NT2/D1 (cell line): ENCODE measurements around the gene FAXDC2.
"Not testable (repeated sequence)": the region's sequence is repeated elsewhere in the genome, so short reads cannot be mapped to it uniquely, and the experiment has no call there.

ENCODE experiments used
- DNase-seq: peaks from one replicate; pipeline ENCODE4 v3.0.0-alpha.2; 2011; ENCODE audit warnings: low read depth, low spot score
- H3K27me3 ChIP-seq: 2 replicates; pipeline ENCODE4 v1.6.0; 2011; ENCODE audit warnings: mild to moderate bottlenecking; ENCODE audit not compliant: insufficient read length, insufficient read depth
- H3K36me3 ChIP-seq: 2 replicates; pipeline ENCODE4 v1.6.1; 2011; ENCODE audit warnings: mild to moderate bottlenecking, low read length, mixed read lengths; ENCODE audit not compliant: insufficient read depth, insufficient read length
- H3K4me1 ChIP-seq: 2 replicates; pipeline ENCODE4 v1.5.1; 2011; ENCODE audit not compliant: insufficient read depth, insufficient read length
- H3K4me3 ChIP-seq: 2 replicates; pipeline ENCODE4 v1.5.1; 2011; ENCODE audit warnings: low read depth; ENCODE audit not compliant: insufficient read length
- H3K9ac ChIP-seq: 2 replicates; pipeline ENCODE4 v1.6.0; 2011; ENCODE audit warnings: low read depth; ENCODE audit not compliant: insufficient read length
- H3K9me3 ChIP-seq: 2 replicates; pipeline ENCODE4 v1.5.1; 2011; ENCODE audit warnings: mild to moderate bottlenecking, low read length; ENCODE audit not compliant: insufficient read depth
- SUZ12 ChIP-seq: IDR thresholded peaks from 2 replicates; pipeline ENCODE4 v1.6.1; 2011; ENCODE audit not compliant: insufficient read length, insufficient read depth; ENCODE audit errors: extremely low read depth
- YY1 ChIP-seq: IDR thresholded peaks from 2 replicates; pipeline ENCODE4 v1.6.1; 2011; ENCODE audit not compliant: insufficient read length, insufficient read depth
- ZNF274 ChIP-seq: IDR thresholded peaks from 2 replicates; pipeline ENCODE4 v1.6.1; 2011; ENCODE audit warnings: mild to moderate bottlenecking, low read depth, low read length

Gene FAXDC2

GRCh38 chr5:154829181-154829588 is 21.2 kb downstream of the FAXDC2 start:
- no peaks in the 10 kb centered on the region for H3K4me1 ChIP-seq
- peaks cover 24% of the 10 kb centered on the region for H3K36me3 ChIP-seq

GRCh38 chr5:154824070-154824469 is 26.3 kb downstream of the FAXDC2 start:
- no peaks in the 10 kb centered on the region for H3K27me3 ChIP-seq
- TF ChIP-seq ZNF274 (no peak), YY1 (no peak), SUZ12 (no peak)
- H3K9me3 ChIP-seq: no peaks in the 10 kb centered on the region
- no peak for DNase-seq
- H3K4me1 ChIP-seq: no peaks in the 10 kb centered on the region
- H3K36me3 ChIP-seq: peaks cover 35% of the 10 kb centered on the region
- no peak overlapping the region for H3K4me3 ChIP-seq
- H3K9ac ChIP-seq: no peak overlapping the region

More at GRCh38 chr5:154829181-154829588, 21.2 kb downstream of the FAXDC2 start:
- DNase-seq: no peak
- TF ChIP-seq SUZ12 (no peak), ZNF274 (no peak), YY1 (no peak)
- H3K27me3 ChIP-seq: no peaks in the 10 kb centered on the region
- H3K9me3 ChIP-seq: no peaks in the 10 kb centered on the region
- H3K4me3 ChIP-seq: no peak overlapping the region
- H3K9ac ChIP-seq: no peak overlapping the region

GRCh38 chr5:154823605-154824004 is 26.8 kb downstream of the FAXDC2 start:
- no peak for DNase-seq
- H3K4me1 ChIP-seq: no peaks in the 10 kb centered on the region

GRCh38 chr5:154822896-154823295 is 27.5 kb downstream of the FAXDC2 start:
- peaks cover 40% of the 10 kb centered on the region for H3K36me3 ChIP-seq
- H3K9me3 ChIP-seq, H3K9ac ChIP-seq, H3K4me3 ChIP-seq, DNase-seq, H3K27me3 ChIP-seq, H3K4me1 ChIP-seq: not testable (repeated sequence)

More at GRCh38 chr5:154823605-154824004, 26.8 kb downstream of the FAXDC2 start:
- Histone ChIP-seq H3K9ac (no peak overlapping the region), H3K9me3 (no peaks in the 10 kb centered on the region), H3K4me3 (no peak overlapping the region), H3K36me3 (peaks cover 38% of the 10 kb centered on the region), H3K27me3 (no peaks in the 10 kb centered on the region)
- TF ChIP-seq ZNF274 (no peak), SUZ12 (no peak), YY1 (no peak)

- peaks cover 65% of the 10 kb centered on the region for H3K36me3 ChIP-seq
- no peaks in the 10 kb centered on the region for H3K27me3 ChIP-seq
- peaks cover 3% of the 10 kb centered on the region for H3K4me1 ChIP-seq
- TF ChIP-seq ZNF274 (no peak), YY1 (no peak), SUZ12 (no peak)
- no peak overlapping the region for H3K4me3 ChIP-seq
- H3K9me3 ChIP-seq: no peaks in the 10 kb centered on the region
- no peak overlapping the region for H3K9ac ChIP-seq
- no peak for DNase-seq
These were observed 30.0 kb downstream of the FAXDC2 start for GRCh38 chr5:154820383-154820782.

- TF ChIP-seq SUZ12 (no peak), YY1 (no peak), ZNF274 (no peak)
- Histone ChIP-seq H3K27me3 (no peaks in the 10 kb centered on the region), H3K9me3 (no peaks in the 10 kb centered on the region), H3K9ac (no peak overlapping the region), H3K4me1 (peaks cover 3% of the 10 kb centered on the region), H3K36me3 (peaks cover 73% of the 10 kb centered on the region), H3K4me3 (no peak overlapping the region)
- DNase-seq: no peak
These were observed 30.9 kb downstream of the FAXDC2 start for GRCh38 chr5:154819546-154819945.

- Histone ChIP-seq H3K9me3 (no peaks in the 10 kb centered on the region), H3K4me1 (peaks cover 3% of the 10 kb centered on the region), H3K27me3 (no peaks in the 10 kb centered on the region), H3K9ac (no peak overlapping the region), H3K36me3 (peaks cover 74% of the 10 kb centered on the region), H3K4me3 (no peak overlapping the region)
- TF ChIP-seq ZNF274 (no peak), YY1 (no peak), SUZ12 (no peak)
- no peak for DNase-seq
These were observed 31.8 kb downstream of the FAXDC2 start for GRCh38 chr5:154818471-154819116.
